ENCODE results near the gene MUSK. TPM values are rescaled to one million over a fixed set of nuclear protein-coding genes. Genes with fewer than 3 reads are reported as not detected.

The MUSK gene
- total and polyA plus RNA-seq, 2 donors (not counting 1 experiment from before 2014, with no cell fraction given), result not detected

GRCh38 chr9:110802416-110803035 lies 133.9 kb downstream of the MUSK start:
- Mint-ChIP-seq H3K4me1 (no peaks in the 10 kb centered on the region), H3K27me3 (no peaks in the 10 kb centered on the region), H3K4me3 (no peak overlapping the region), H3K9me3 (ENCODE audit: insufficient read depth) (no peaks in the 10 kb centered on the region), H3K27ac (no peak overlapping the region)
- no peaks in the 10 kb centered on the region for H3K9me3 ChIP-seq (ENCODE audit: control extremely low read depth in 1 of 3, control insufficient read depth in 2 of 3, insufficient read depth in 1 of 3, low read length in 2 of 3)
- POLR2A ChIA-PET, result no interaction called here
- H3K4me2 ChIP-seq (replicated peaks; ENCODE audit: low read depth, low read length, poor library complexity, severe bottlenecking), result no peak overlapping the region
- H4K20me1 ChIP-seq (ENCODE audit: control insufficient read depth, insufficient read depth, low read length, poor library complexity, severe bottlenecking), result no peaks in the 10 kb centered on the region
- no peak overlapping the region for H3K9ac ChIP-seq (ENCODE audit: low read length)
- TF ChIP-seq EZH2 (IDR thresholded peaks at IDR 0.05; ENCODE audit: borderline replicate concordance, insufficient read depth, low read depth, low read length, poor library complexity, severe bottlenecking), result no peak
- TF ChIP-seq CTCF (IDR thresholded peaks at IDR 0.05), result no peak
- H3K36me3 ChIP-seq (replicated peaks in 1 of 2; ENCODE audit: control extremely low read depth in 1 of 2, control insufficient read depth in 1 of 2, extremely low read depth in 1 of 2, insufficient read depth in 2 of 2, low read length in 1 of 2), result no peaks in the 10 kb centered on the region
- no peaks in the 10 kb centered on the region for H3K27me3 ChIP-seq (replicated peaks in 1 of 4; ENCODE audit: control extremely low read depth in 1 of 4, control insufficient read depth in 3 of 4, insufficient read depth in 4 of 4, low read length in 3 of 4)
- no peak overlapping the region for H3K27ac ChIP-seq (ENCODE audit: low read length in 2 of 2)
- H2AFZ ChIP-seq (ENCODE audit: insufficient read depth, low read depth, low read length, poor library complexity, severe bottlenecking), result no peak overlapping the region
- H3K4me1 ChIP-seq (ENCODE audit: control insufficient read depth in 2 of 2, insufficient read depth in 2 of 2, low read length in 2 of 2), result no peaks in the 10 kb centered on the region
- CTCF ChIA-PET, result no interaction called here
- H3K4me3 ChIP-seq (ENCODE audit: control extremely low read depth in 1 of 5, extremely low read depth in 1 of 5, insufficient read depth in 1 of 5, low read depth in 2 of 5, low read length in 4 of 5), result no peak overlapping the region
- DNase-seq (no peak), ATAC-seq (ENCODE audit: low read depth) (no peak)
- intact Hi-C loops (cut with micrococcal nuclease), result no loop called here
- H3K79me2 ChIP-seq (ENCODE audit: control insufficient read depth, insufficient read depth, low read length), result no peaks in the 10 kb centered on the region
- WGBS (ENCODE audit: insufficient coverage), result 80% methylated on average over 2 of the region's 6 CpGs

- intact Hi-C loops (cut with micrococcal nuclease), result no loop called here
- Mint-ChIP-seq H3K4me1 (no peaks in the 10 kb centered on the region), H3K27ac (no peak overlapping the region), H3K27me3 (peaks cover 4% of the 10 kb centered on the region), H3K4me3 (no peak overlapping the region), H3K9me3 (ENCODE audit: insufficient read depth) (no peaks in the 10 kb centered on the region)
- Histone ChIP-seq H3K4me2 (replicated peaks; ENCODE audit: low read depth, low read length, poor library complexity, severe bottlenecking) (no peak overlapping the region), H3K36me3 (replicated peaks in 1 of 2; ENCODE audit: control extremely low read depth in 1 of 2, control insufficient read depth in 1 of 2, extremely low read depth in 1 of 2, insufficient read depth in 2 of 2, low read length in 1 of 2) (no peaks in the 10 kb centered on the region), H4K20me1 (ENCODE audit: control insufficient read depth, insufficient read depth, low read length, poor library complexity, severe bottlenecking) (no peaks in the 10 kb centered on the region), H2AFZ (ENCODE audit: insufficient read depth, low read depth, low read length, poor library complexity, severe bottlenecking) (no peak overlapping the region), H3K27me3 (replicated peaks in 1 of 4; ENCODE audit: control extremely low read depth in 1 of 4, control insufficient read depth in 3 of 4, insufficient read depth in 4 of 4, low read length in 3 of 4) (no peaks in the 10 kb centered on the region), H3K79me2 (ENCODE audit: control insufficient read depth, insufficient read depth, low read length) (no peaks in the 10 kb centered on the region), H3K9ac (ENCODE audit: low read length) (no peak overlapping the region), H3K9me3 (ENCODE audit: control extremely low read depth in 1 of 3, control insufficient read depth in 2 of 3, insufficient read depth in 1 of 3, low read length in 2 of 3) (no peaks in the 10 kb centered on the region), H3K4me3 (ENCODE audit: control extremely low read depth in 1 of 5, extremely low read depth in 1 of 5, insufficient read depth in 1 of 5, low read depth in 2 of 5, low read length in 4 of 5) (no peak overlapping the region), H3K4me1 (ENCODE audit: control insufficient read depth in 2 of 2, insufficient read depth in 2 of 2, low read length in 2 of 2) (no peaks in the 10 kb centered on the region), H3K27ac (ENCODE audit: low read length in 2 of 2) (no peak overlapping the region)
- ATAC-seq (ENCODE audit: low read depth) (no peak), DNase-seq (no peak)
- no peak for TF ChIP-seq EZH2 (IDR thresholded peaks at IDR 0.05; ENCODE audit: borderline replicate concordance, insufficient read depth, low read depth, low read length, poor library complexity, severe bottlenecking)
- TF ChIP-seq CTCF (IDR thresholded peaks at IDR 0.05), result no peak
- 100% methylated on average over 2 of the region's 6 CpGs for WGBS (ENCODE audit: insufficient coverage)
- ChIA-PET POLR2A (no interaction called here), CTCF (no interaction called here)
Measured at GRCh38 chr9:110807956-110808598, 139.5 kb downstream of the MUSK start.
